ENCODE results near the gene SFTPD.

GRCh38 chr10:79905322-79906314, 43.3 kb downstream of the SFTPD start:
- TF ChIP-seq EZH2 (IDR thresholded peaks at IDR 0.05; ENCODE audit: borderline replicate concordance, low read length) (no peak), CTCF (conservative IDR thresholded peaks at IDR 0.05 in 1 of 2, IDR thresholded peaks at IDR 0.05 in 1 of 2; ENCODE audit: extremely low read depth in 1 of 2, insufficient read depth in 1 of 2, low read depth in 1 of 2, low read length in 2 of 2) (no peak)

Data from mammary epithelial cell (primary cell).